NCI-H1436 treated with DMSO at 0.1 percent for 48 hours (cell line): ENCODE measurements around the gene ATG16L1.

Experiments used
- DNase-seq: peaks from one replicate; lab custom pipeline; 2025; lab: John Stamatoyannopoulos, UW

The ATG16L1 gene

GRCh38 chr2:233260661-233261060 lies 9.2 kb downstream of the ATG16L1 start:
- no peak for DNase-seq

- DNase-seq, result no peak
Observed at GRCh38 chr2:233261819-233262555, 10.5 kb downstream of the ATG16L1 start.

DNA sequence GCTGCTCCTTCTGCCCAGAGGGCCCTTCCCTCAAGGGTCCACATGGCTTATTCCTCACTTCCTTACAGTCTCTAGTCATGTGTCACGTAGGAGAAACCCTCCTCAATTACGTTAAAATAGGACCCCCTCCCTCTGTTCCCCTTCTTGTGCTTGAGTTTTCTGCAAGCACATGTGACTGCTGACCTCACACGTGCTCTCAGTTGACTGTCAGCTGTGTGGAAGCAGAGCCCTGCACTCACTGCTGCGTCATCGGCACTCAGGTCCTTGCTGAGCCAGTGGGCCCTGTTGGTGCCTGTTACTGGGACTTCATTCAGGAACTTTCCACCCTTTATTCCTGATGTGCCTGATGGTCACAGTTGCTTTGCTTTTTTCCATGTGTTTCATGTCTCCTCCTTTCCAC lies 11.1 kb downstream of the ATG16L1 start:
- DNase-seq, result no peak

DNA sequence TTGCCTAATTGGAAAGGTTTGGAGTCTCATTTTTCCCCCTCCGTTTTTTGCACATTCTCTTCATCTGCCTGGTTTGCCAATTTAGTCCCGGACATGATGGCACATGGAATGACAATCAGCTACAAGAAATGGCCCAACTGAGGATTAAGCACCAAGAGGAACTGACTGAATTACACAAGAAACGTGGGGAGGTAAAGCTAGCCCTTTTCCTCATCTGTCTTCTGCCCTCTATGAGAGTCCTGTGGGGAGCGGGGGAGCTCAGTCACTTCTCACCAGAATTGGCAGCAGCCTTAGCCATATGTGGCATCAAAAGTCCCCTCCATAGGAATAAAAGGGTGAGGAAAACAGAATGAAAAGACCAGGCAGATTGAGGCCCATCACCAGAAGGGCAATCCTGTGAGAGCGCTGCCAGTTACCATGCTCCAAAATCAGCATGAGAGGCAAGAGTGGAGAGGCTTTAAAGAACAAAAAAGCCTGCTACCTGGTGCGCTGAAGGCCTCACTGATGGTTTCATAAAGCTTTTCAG lies 11.6 kb downstream of the ATG16L1 start:
- no peak for DNase-seq

DNA sequence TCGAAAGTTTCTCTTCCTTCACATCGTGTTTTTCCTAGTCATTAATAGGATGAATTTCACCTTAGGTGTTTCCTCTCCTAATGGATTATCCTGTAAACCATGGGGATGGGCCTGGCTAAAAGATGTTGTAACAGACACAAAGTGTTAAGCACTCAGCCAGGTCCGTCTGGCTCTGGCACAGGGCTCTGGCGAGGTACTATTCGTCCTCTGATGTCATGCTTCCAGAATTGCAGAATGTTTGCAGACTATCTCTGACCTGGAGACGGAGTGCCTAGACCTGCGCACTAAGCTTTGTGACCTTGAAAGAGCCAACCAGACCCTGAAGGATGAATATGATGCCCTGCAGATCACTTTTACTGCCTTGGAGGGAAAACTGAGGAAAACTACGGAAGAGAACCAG lies 13.2 kb downstream of the ATG16L1 start:
- no peak for DNase-seq

DNA sequence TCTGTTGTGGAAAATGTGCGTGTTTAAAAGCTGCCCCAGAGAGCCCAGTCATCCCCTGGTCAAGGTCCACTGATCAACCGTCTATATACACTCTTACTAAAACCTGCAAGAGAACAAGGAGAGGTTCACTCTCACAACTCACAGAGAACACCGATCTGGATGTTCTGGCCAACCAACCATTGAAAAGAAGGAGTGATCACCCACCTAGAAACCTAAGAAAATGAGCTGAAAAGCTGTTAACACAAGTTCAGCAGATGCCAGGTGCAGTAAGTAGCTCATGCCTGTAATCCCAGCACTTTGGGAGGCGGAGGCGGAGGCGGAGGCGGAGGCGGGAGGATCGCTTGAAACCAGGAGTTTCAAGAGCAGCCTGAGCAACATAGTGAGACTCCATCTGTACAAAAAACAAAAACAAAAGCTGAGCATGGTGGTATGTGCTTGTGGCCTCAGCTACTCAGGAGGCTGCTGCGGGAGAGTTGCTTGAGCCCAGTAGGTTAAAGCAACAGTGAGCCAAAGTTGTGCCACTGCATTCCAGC lies 14.5 kb downstream of the ATG16L1 start:
- DNase-seq, result no peak

- DNase-seq, result no peak
Observed at GRCh38 chr2:233266481-233266880, 15.0 kb downstream of the ATG16L1 start.

DNA sequence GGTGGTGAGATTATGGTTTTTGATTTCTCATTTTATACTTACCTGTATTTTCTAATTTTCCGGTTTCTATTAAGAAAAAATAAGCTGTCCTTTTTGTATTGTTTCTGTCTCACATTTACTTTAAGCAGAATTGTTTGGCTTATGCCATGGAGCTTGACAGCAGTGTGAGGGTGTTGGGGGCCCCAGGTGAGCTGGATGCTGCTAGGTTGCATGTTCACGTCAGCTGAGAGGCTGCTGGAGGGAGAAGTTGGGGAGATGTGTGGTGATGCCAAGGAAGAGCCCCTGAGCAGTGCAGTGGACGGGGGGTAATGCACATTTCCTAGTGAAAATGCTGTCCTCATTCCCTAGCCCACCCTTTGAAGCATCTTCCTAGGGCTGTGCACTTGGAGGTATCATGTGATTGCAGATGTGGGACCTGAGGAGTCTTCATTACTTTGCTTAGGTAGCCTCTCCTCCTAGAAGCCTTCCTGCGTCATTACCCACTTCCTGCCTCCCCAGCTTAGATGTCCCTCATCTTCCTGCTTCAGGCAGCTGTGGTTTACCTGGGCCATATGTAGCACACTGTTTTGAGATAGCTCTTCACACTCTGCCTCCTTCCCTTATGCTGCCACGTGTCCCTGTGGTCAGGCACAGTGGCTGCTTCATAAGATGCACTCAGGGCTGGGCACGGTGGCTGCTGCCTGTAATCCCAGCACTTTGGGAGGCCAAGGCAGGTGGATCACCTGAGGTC lies 16.2 kb downstream of the ATG16L1 start:
- no peak for DNase-seq

DNA sequence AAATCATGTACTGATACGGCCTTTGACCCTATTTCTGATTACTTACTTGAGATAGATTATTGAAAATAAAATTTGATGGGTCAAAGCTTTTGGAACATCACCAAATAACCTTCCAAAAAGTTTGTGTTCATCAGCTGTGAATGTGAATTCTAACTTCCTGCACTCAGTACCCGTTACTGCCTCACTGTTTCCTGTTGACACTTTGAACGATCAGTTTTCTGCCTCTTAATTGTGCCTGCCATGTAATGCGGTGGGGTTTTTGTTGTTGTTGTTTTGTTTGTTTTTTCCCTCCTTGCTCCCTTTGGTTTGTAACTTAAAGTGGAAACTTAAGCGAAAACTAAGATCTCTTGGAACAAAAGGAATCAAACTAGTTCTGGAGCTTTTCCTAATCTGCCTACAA lies 18.9 kb downstream of the ATG16L1 start:
- no peak for DNase-seq

DNA sequence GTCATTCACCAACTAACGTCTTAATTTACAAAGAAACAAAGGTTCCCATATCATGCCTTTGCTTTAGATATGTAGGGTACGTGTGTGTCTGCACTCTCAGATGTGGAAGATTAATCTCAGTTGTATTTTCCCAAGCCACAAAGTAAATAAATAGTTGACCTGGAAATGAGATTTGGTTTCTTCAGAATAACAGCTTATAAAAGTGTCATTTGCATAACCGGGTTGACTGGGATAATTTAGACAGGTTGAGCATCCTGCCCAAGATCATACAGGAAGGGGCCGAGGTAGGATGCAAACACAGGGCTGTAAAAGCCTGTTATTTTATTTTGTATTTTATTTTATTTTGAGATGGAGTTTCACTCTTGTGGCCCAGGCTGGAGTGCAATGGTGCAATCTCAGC lies 19.5 kb downstream of the ATG16L1 start:
- no peak for DNase-seq

DNA sequence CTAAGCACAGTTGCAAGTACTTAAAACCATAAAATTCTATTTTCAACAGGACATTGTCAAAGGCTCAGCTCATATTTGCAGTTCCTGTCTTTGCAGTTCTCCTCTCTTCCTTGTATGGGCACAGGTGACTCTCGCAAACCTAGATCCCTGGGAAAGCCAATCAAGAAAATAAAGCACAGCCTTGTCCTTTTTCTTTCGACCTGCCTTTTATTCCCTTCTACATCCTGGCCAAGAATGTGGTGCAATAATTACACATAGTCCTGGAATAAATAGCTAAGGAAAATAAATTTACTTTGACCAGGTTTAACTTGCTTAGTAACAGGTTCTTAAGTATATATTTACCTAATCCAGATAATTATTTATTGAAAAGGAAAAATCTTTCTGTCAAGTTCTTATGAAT lies 20.2 kb downstream of the ATG16L1 start:
- no peak for DNase-seq

DNA sequence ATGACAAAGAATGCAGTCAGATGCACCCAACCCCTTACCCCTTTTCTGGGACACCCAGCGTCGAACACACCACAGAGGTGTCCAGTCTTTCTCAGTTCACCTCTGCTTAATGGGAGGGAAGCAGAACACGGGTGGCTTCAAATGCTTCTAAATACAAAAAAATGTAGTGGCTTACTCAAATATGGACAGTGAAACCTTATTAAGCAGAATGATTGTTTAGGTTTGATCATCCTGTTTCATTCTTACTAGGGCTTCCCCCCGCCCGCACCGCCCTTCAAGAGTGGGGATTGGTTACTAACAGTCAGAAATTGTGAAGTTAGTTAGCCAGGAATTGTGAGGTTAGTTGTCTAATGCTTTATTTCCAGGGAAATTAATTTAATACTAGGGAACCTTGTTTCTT lies 21.6 kb downstream of the ATG16L1 start:
- DNase-seq, result no peak

GRCh38 chr2:233275223-233275622 lies 23.8 kb downstream of the ATG16L1 start:
- DNase-seq, result no peak

DNA sequence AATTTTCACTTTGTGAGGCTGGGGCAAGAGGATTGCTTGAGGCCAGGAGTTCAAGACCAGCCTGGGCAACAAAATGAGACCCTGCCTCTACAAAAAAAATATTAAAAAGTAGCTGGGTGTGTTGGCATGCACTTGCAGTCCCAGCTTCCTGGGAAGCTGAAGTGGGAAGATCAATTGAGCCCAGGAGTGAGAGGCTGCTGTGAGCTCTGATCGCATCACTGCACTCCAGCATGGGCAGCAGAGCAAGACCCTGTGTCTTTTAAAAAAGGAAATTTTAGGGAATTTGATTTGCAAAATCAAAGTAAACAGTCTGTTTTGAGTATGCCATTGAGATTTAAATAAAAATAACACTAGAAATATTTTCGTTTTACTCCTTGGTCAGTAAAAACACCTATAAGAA lies 27.4 kb downstream of the ATG16L1 start:
- no peak for DNase-seq

- no peak for DNase-seq
Observed at GRCh38 chr2:233280114-233280693, 28.7 kb downstream of the ATG16L1 start.

DNA sequence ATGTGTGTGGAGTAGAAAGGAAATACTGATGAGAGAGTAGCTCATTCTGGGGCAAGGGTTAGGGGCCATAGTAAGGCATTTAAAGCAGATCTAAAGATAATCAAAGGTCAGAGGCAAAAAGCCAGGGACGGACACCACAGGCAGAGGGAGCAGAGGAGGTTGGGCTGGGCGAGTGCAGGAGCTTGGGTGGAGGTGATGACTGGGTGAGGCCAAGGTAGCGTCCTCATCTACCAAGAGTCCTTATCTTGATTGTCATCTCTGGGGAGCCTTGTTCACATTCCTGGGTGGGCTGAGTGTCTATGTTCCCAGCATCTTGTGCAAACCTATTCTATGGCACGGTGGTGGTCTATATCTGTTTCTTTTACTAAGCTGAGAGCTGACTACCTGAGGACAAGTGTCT lies 30.1 kb downstream of the ATG16L1 start:
- no peak for DNase-seq

DNA sequence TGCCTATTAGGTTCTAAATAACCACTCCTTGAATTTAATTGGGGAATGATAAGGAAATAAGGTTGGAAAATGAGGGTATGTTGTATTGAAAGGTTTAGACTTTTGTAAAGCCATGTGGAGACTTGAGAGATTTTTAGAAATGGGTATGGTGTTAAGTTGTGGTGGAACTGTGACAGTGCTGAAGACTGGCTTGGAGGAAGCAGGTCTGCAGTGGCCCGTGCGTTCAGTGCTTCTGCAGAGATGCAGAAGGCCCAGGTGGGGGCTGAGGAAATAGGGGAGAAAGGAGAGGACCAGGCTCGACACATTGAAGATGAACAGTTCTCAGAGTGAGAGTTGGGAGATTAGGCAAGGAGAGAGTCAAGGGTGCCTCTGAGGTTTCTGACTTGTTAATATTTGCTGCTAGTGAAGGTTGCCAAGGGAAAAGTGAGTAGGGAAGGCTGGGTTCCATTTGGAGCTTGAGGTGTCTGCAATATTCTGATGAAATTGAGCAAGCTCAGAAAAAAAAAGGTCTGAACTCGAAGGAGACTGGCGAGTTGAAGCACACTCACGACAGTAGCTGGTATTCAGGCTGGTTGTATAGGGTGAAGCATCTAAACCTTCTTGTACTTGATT lies 30.6 kb downstream of the ATG16L1 start:
- no peak for DNase-seq

- DNase-seq, result no peak
Observed at GRCh38 chr2:233285921-233286320, 34.4 kb downstream of the ATG16L1 start.

GRCh38 chr2:233287871-233288270 lies 36.4 kb downstream of the ATG16L1 start:
- no peak for DNase-seq

DNA sequence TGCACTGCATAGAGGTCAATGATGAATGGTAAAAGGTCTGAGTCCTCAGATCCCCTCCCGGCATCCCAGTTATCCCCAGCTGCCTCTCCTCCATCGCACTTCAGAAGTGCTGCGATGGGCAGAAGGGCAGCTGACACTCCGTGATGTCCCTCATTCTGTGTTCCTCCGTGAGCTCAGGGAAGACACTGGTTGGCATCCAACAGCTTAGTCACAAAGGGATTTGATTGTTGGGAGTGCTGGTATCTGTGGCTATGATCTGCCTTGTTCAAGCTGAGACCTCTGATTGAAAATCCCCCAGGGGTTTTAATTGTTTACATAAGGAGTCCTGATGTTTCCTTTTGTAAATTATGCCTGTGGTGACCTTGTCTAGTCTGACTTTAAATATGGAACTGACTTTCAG lies 37.2 kb downstream of the ATG16L1 start:
- DNase-seq, result no peak

DNA sequence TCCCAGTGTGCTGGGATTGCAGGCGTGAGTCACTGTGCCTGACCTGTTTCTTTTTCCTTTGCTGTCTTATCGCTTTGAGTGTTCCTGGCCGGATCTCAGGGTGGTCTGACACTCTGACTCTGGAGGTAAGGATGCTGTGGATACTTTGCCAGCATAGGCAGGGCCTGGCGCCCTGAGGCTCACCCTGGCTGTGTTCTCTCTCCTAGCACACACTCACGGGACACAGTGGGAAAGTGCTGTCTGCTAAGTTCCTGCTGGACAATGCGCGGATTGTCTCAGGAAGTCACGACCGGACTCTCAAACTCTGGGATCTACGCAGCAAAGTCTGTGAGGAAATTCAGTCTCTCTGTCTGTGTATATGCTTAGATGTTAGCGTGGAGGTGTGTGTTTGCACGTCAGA lies 38.2 kb downstream of the ATG16L1 start:
- no peak for DNase-seq

GRCh38 chr2:233290051-233290845 lies 38.8 kb downstream of the ATG16L1 start:
- no peak for DNase-seq
